GM23248 (cell line): ENCODE results near the gene ACTL6B.

ENCODE experiments used
- EZH2 ChIP-seq: fragments of 200-600 bp; sonication (generic); IDR thresholded peaks from 2 replicates; pipeline ENCODE4 v1.6.1; 2018; ENCODE audit warnings: antibody characterized with exemption, mild to moderate bottlenecking; ENCODE audit not compliant: insufficient read depth, poor library complexity, severe bottlenecking
- EZH2phosphoT487 ChIP-seq: fragments of 200-600 bp; sonication (generic); IDR thresholded peaks from 2 replicates; pipeline ENCODE4 v1.6.1; 2018; ENCODE audit warnings: antibody characterized with exemption, moderate library complexity, mild to moderate bottlenecking, low read depth; ENCODE audit not compliant: insufficient read depth

GRCh38 chr7:100694098-100694745 is 38.0 kb upstream of the ACTL6B start, which contains the start of gene GIGYF1:
- TF ChIP-seq EZH2: no peak
- TF ChIP-seq EZH2phosphoT487: no peak
